ENCODE data around the gene CHST11. TPM values are rescaled to one million over a fixed set of nuclear protein-coding genes. Genes with fewer than 3 reads are reported as not detected.
"Not testable (repeated sequence)": the region's sequence is repeated elsewhere in the genome, so short reads cannot be mapped to it uniquely, and the experiment has no call there.

CHST11 gene
- total and polyA plus RNA-seq, 4 donors, result 0.57 to 11.1 (median 3.7) TPM

- no peak for DNase-seq (ENCODE audit: low spot score)
- Histone ChIP-seq H3K9ac (ENCODE audit: low read depth in 1 of 2, low read length in 2 of 2) (no peak overlapping the region), H3K27me3 (ENCODE audit: control insufficient read depth in 4 of 4, insufficient read depth in 4 of 4, low read length in 3 of 4) (no peaks in the 10 kb centered on the region), H3K9me3 (ENCODE audit: control insufficient read depth in 4 of 4, low read length in 3 of 4) (no peaks in the 10 kb centered on the region), H3K27ac (ENCODE audit: low read depth in 1 of 2, low read length in 2 of 2) (no peak overlapping the region), H3K4me3 (ENCODE audit: low read depth in 1 of 3, low read length in 3 of 3) (no peak overlapping the region), H3K4me1 (ENCODE audit: control insufficient read depth in 4 of 4, insufficient read depth in 4 of 4, low read length in 3 of 4) (no peaks in the 10 kb centered on the region), H3K36me3 (ENCODE audit: control insufficient read depth in 4 of 4, insufficient read depth in 3 of 4, low read depth in 1 of 4, low read length in 3 of 4) (no peaks in the 10 kb centered on the region)
- TF ChIP-seq GABPA (IDR thresholded peaks at IDR 0.05 in 1 of 2, conservative IDR thresholded peaks at IDR 0.05 in 1 of 2), result no peak
- no peak for TF ChIP-seq CTCF (IDR thresholded peaks at IDR 0.05; ENCODE audit: low read depth, low read length, missing input control)
- TF ChIP-seq, protein P1, sequence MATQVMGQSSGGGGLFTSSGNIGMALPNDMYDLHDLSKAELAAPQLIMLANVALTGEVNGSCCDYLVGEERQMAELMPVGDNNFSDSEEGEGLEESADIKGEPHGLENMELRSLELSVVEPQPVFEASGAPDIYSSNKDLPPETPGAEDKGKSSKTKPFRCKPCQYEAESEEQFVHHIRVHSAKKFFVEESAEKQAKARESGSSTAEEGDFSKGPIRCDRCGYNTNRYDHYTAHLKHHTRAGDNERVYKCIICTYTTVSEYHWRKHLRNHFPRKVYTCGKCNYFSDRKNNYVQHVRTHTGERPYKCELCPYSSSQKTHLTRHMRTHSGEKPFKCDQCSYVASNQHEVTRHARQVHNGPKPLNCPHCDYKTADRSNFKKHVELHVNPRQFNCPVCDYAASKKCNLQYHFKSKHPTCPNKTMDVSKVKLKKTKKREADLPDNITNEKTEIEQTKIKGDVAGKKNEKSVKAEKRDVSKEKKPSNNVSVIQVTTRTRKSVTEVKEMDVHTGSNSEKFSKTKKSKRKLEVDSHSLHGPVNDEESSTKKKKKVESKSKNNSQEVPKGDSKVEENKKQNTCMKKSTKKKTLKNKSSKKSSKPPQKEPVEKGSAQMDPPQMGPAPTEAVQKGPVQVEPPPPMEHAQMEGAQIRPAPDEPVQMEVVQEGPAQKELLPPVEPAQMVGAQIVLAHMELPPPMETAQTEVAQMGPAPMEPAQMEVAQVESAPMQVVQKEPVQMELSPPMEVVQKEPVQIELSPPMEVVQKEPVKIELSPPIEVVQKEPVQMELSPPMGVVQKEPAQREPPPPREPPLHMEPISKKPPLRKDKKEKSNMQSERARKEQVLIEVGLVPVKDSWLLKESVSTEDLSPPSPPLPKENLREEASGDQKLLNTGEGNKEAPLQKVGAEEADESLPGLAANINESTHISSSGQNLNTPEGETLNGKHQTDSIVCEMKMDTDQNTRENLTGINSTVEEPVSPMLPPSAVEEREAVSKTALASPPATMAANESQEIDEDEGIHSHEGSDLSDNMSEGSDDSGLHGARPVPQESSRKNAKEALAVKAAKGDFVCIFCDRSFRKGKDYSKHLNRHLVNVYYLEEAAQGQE (IDR thresholded peaks at IDR 0.05), result no peak
- TF ChIP-seq TAF1 (conservative IDR thresholded peaks at IDR 0.05), result no peak
- TF ChIP-seq RXRA (IDR thresholded peaks at IDR 0.05), result no peak
- TF ChIP-seq HNF4G (IDR thresholded peaks at IDR 0.05), result no peak
- no peak for TF ChIP-seq SP1 (IDR thresholded peaks at IDR 0.05)
- no peak for TF ChIP-seq ATF3 (IDR thresholded peaks at IDR 0.05)
- TF ChIP-seq NR2F2 (IDR thresholded peaks at IDR 0.05), result no peak
- no peak for TF ChIP-seq FOXA1 (IDR thresholded peaks at IDR 0.05)
- no peak for TF ChIP-seq JUND (IDR thresholded peaks at IDR 0.05)
- WGBS, result 96% methylated on average over 12 of the region's 12 CpGs
Measured at GRCh38 chr12:104611671-104612070, 154.9 kb downstream of the CHST11 start.

- DNase-seq (ENCODE audit: low spot score); H3K27ac ChIP-seq (ENCODE audit: low read depth in 1 of 2, low read length in 2 of 2); H3K9ac ChIP-seq (ENCODE audit: low read depth in 1 of 2, low read length in 2 of 2); H3K27me3 ChIP-seq (ENCODE audit: control insufficient read depth in 4 of 4, insufficient read depth in 4 of 4, low read length in 3 of 4); H3K4me1 ChIP-seq (ENCODE audit: control insufficient read depth in 4 of 4, insufficient read depth in 4 of 4, low read length in 3 of 4); H3K36me3 ChIP-seq (ENCODE audit: control insufficient read depth in 4 of 4, insufficient read depth in 3 of 4, low read depth in 1 of 4, low read length in 3 of 4); H3K9me3 ChIP-seq (ENCODE audit: control insufficient read depth in 4 of 4, low read length in 3 of 4); H3K4me3 ChIP-seq (ENCODE audit: low read depth in 1 of 3, low read length in 3 of 3): not testable (repeated sequence)
- WGBS, result 93% methylated on average over 3 of the region's 3 CpGs
Measured at GRCh38 chr12:104613372-104613771, 156.6 kb downstream of the CHST11 start.

GRCh38 chr12:104615048-104615561 lies 158.4 kb downstream of the CHST11 start:
- Histone ChIP-seq H3K27me3 (ENCODE audit: control insufficient read depth in 4 of 4, insufficient read depth in 4 of 4, low read length in 3 of 4) (no peaks in the 10 kb centered on the region), H3K9ac (ENCODE audit: low read depth in 1 of 2, low read length in 2 of 2) (no peak overlapping the region), H3K4me1 (ENCODE audit: control insufficient read depth in 4 of 4, insufficient read depth in 4 of 4, low read length in 3 of 4) (no peaks in the 10 kb centered on the region), H3K9me3 (ENCODE audit: control insufficient read depth in 4 of 4, low read length in 3 of 4) (no peaks in the 10 kb centered on the region), H3K36me3 (ENCODE audit: control insufficient read depth in 4 of 4, insufficient read depth in 3 of 4, low read depth in 1 of 4, low read length in 3 of 4) (no peaks in the 10 kb centered on the region), H3K27ac (ENCODE audit: low read depth in 1 of 2, low read length in 2 of 2) (no peak overlapping the region), H3K4me3 (ENCODE audit: low read depth in 1 of 3, low read length in 3 of 3) (no peak overlapping the region)
- WGBS, result 66% methylated on average over 12 of the region's 12 CpGs
- DNase-seq (ENCODE audit: low spot score), result no peak
- TF ChIP-seq FOXA1 (IDR thresholded peaks at IDR 0.05) (no peak), NR2F2 (IDR thresholded peaks at IDR 0.05) (peak; percentile 70), SP1 (IDR thresholded peaks at IDR 0.05) (peak; percentile 22), RAD21 (IDR thresholded peaks at IDR 0.05) (peak in 1 of 2 donors; percentile 12)
- TF ChIP-seq, protein P1 (IDR thresholded peaks at IDR 0.05), result no peak

All from liver (tissue), 9 donors.